GM12878 (cell line): ENCODE data around the gene REEP1. TPM values are rescaled to one million over a fixed set of nuclear protein-coding genes. Genes with fewer than 3 reads are reported as not detected.

Source experiments
- ATAC-seq: fragments of 200-7000 bp; cut with Tn5 transposase; 3 replicates; pipeline ENCODE4 v1.9.1; 2020; ENCODE audit warnings: mild to moderate bottlenecking, moderate library complexity
- BruUV-seq: library from RNA; stranded (reverse); fragments of 400-500 nt; replicated peaks from 2 replicates; lab custom pipeline; 2021; lab: Mats Ljungman, UMichigan
- CTCF ChIA-PET: fragments of 300-600 bp; sonication (Branson Sonifier 250); formaldehyde crosslinking; extraction: SDS; loops from one replicate; lab custom pipeline; 2021; ENCODE audit warnings: inconsistent platforms; lab: Yijun Ruan, JAX
- POLR2A ChIA-PET: fragments of 350-600 bp; formaldehyde crosslinking; extraction: SDS; loops from one replicate; lab custom pipeline; 2021; ENCODE audit warnings: inconsistent platforms; lab: Charles Lee
- RAD21 ChIA-PET: fragments of 300-600 bp; sonication (Branson Sonifier 250); formaldehyde crosslinking; loops from one replicate; lab custom pipeline; 2023; ENCODE audit warnings: antibody characterized with exemption; ENCODE audit not compliant: unreplicated experiment; lab: Charles Lee
- SMC1A ChIA-PET: fragments of 300-600 bp; sonication (Branson Sonifier 250); formaldehyde crosslinking; loops from one replicate; lab custom pipeline; 2023; ENCODE audit not compliant: unreplicated experiment, uncharacterized antibody; lab: Charles Lee
- DNase-seq: peaks from one replicate; pipeline ENCODE4 v3.0.0-alpha.2; 2011; ENCODE audit warnings: low read depth, low spot score
- FAIRE-seq: peaks from 3 replicates; lab custom pipeline; 2011; peaks lifted over from hg19 to GRCh38; lab: Jason Lieb, UNC
- H2AFZ ChIP-seq: 2 replicates; pipeline ENCODE4 v1.6.0; 2011; ENCODE audit warnings: low read depth, low read length, control low read depth; ENCODE audit not compliant: control insufficient read depth
- H3K27ac ChIP-seq: 2 replicates; pipeline ENCODE4 v1.5.1; 2011; ENCODE audit warnings: control low read depth; ENCODE audit not compliant: control insufficient read depth, insufficient read depth
- H3K27me3 ChIP-seq, 2 experiments: replicated peaks in 1 of 2; 2 replicates each; pipeline versions ENCODE4 v1.6.0 to v1.6.1; 2011; ENCODE audit warnings: low read length in 1 of 2; ENCODE audit not compliant: control insufficient read depth in 2 of 2, insufficient read depth in 2 of 2
- H3K36me3 ChIP-seq, 2 experiments: 2 replicates each; pipeline ENCODE4 v1.5.1; 2011; ENCODE audit warnings: low read length in 1 of 2; ENCODE audit not compliant: control insufficient read depth in 2 of 2, insufficient read depth in 2 of 2
- H3K4me1 ChIP-seq: 2 replicates; pipeline ENCODE4 v1.6.1; 2011; ENCODE audit warnings: mild to moderate bottlenecking, low read length, moderate library complexity, mixed read lengths; ENCODE audit not compliant: control insufficient read depth, insufficient read depth
- H3K4me2 ChIP-seq: 2 replicates; pipeline ENCODE4 v1.6.0; 2011; ENCODE audit warnings: control low read depth; ENCODE audit not compliant: control insufficient read depth, insufficient read depth
- H3K4me3 ChIP-seq: fragments of 200-600 bp; sonication (generic); 2 replicates; pipeline ENCODE4 v1.5.1; 2016
- H3K79me2 ChIP-seq: 2 replicates; pipeline ENCODE4 v1.6.0; 2011; ENCODE audit warnings: low read length; ENCODE audit not compliant: control insufficient read depth, insufficient read depth
- H3K9ac ChIP-seq: 2 replicates; pipeline ENCODE4 v1.8.0; 2011; ENCODE audit warnings: low read length, control low read depth, mixed read lengths; ENCODE audit not compliant: control insufficient read depth, insufficient read depth
- H3K9me3 ChIP-seq: replicated peaks from 3 replicates; pipeline ENCODE4 v1.5.1; 2011; ENCODE audit warnings: mild to moderate bottlenecking, low read length; ENCODE audit not compliant: control insufficient read depth, insufficient read depth
- H4K20me1 ChIP-seq: 2 replicates; pipeline ENCODE4 v1.6.0; 2011; ENCODE audit not compliant: control insufficient read depth, insufficient read depth
- ATF7 ChIP-seq: fragments of 450-650 bp; IDR thresholded peaks from 2 replicates; pipeline ENCODE4 v1.6.1; 2016; ENCODE audit warnings: low read depth, mild to moderate bottlenecking
- BCL11A ChIP-seq: IDR thresholded peaks from 2 replicates; pipeline ENCODE4 v1.6.1; 2011; ENCODE audit warnings: low read depth, low read length
- BMI1 ChIP-seq: fragments of 450-650 bp; IDR thresholded peaks from 2 replicates; pipeline ENCODE4 v1.6.1; 2016; ENCODE audit warnings: mild to moderate bottlenecking, moderate library complexity, borderline replicate concordance
- CBX5 ChIP-seq: sonication (generic); IDR thresholded peaks from 2 replicates; pipeline ENCODE4 v1.6.1; 2016; ENCODE audit warnings: low read depth, moderate library complexity, mild to moderate bottlenecking, inconsistent platforms
- EED ChIP-seq: sonication (generic); IDR thresholded peaks from 2 replicates; pipeline ENCODE4 v1.6.1; 2016; ENCODE audit warnings: antibody characterized with exemption, low read depth
- FOS ChIP-seq: IDR thresholded peaks from 3 replicates; pipeline ENCODE4 v1.6.1; 2011; ENCODE audit warnings: borderline replicate concordance; ENCODE audit not compliant: insufficient read length; ENCODE audit errors: extremely low read depth
- KLF5 ChIP-seq: fragments of 450-650 bp; IDR thresholded peaks from 2 replicates; pipeline ENCODE4 v1.6.1; 2014; ENCODE audit warnings: mild to moderate bottlenecking; ENCODE audit not compliant: partially characterized antibody
- MXI1 ChIP-seq: fragments of 150-350 bp; IDR thresholded peaks from 2 replicates; pipeline ENCODE4 v1.6.1; 2011; ENCODE audit warnings: low read depth, mild to moderate bottlenecking, inconsistent platforms, low read length, improper control_type of control experiment
- MYB ChIP-seq: fragments of 150-350 bp; IDR thresholded peaks from 2 replicates; pipeline ENCODE4 v1.6.1; 2014; ENCODE audit warnings: mild to moderate bottlenecking, low read depth, low read length, borderline replicate concordance
- SREBF1 ChIP-seq: IDR thresholded peaks from 2 replicates; pipeline ENCODE4 v1.6.1; 2012; ENCODE audit warnings: mild to moderate bottlenecking, low read length
- ZNF274 ChIP-seq: IDR thresholded peaks from one replicate; pipeline ENCODE4 v1.8.0; 2011; ENCODE audit not compliant: insufficient read length, insufficient read depth
- ZNF384 ChIP-seq: IDR thresholded peaks from 2 replicates; pipeline ENCODE4 v1.6.1; 2012; ENCODE audit warnings: low read depth, mild to moderate bottlenecking, low read length, improper control_type of control experiment, borderline replicate concordance
- in situ Hi-C: fragments of 300-500 bp; cut with MboI; formaldehyde crosslinking; loops from 9 replicates; pipeline ENCODE4 v1.14.3; 2018; ENCODE audit warnings: mixed read lengths
- intact Hi-C: fragments of 100-400 bp; cut with micrococcal nuclease; formaldehyde crosslinking; loops from one replicate; pipeline ENCODE4 v1.14.2; 2022; ENCODE audit not compliant: unreplicated experiment
- polyA plus RNA-seq, 11 experiments: library from polyadenylated mRNA; depleted of rRNA in 4 of 11; unstranded in 6 of 11; stranded (reverse) in 5 of 11; fragments of >200 nt; fragmentation: Nextera tagmentation in 4 of 11; fragmentation: Illumina TruSeq in 1 of 11; extraction: Ambion mirVana in 4 of 11; extraction: Trizol in 1 of 11; gene quantifications; 1 replicate in 1 of 11; 2 replicates in 10 of 11; pipeline versions ENCODE4 v1.2.1 to v1.2.3, GENCODE V29; 2011 to 2016; ENCODE audit warnings: inconsistent platforms in 2 of 11, missing spikeins in 2 of 11, low read depth in 1 of 11
- total RNA-seq, 4 experiments: library from RNA; depleted of rRNA in 3 of 4; stranded (reverse); fragments of >200 nt in 3 of 4; fragmentation: Illumina TruSeq in 1 of 4; extraction: Trizol in 1 of 4; gene quantifications; 2 replicates each; pipeline versions ENCODE4 v1.2.1 to v1.2.3, GENCODE V29; 2013 to 2021
- TF ChIP-seq, protein P1 (sequence below): fragments of 450-650 bp; IDR thresholded peaks from 2 replicates; pipeline ENCODE4 v1.6.1; 2016; ENCODE audit warnings: mild to moderate bottlenecking
- TF ChIP-seq, protein P2 (sequence below): fragments of 450-650 bp; IDR thresholded peaks from 2 replicates; pipeline ENCODE4 v1.6.1; 2018; ENCODE audit warnings: borderline replicate concordance, mild to moderate bottlenecking; ENCODE audit not compliant: partially characterized antibody
- TF ChIP-seq, protein P3 (sequence below): fragments of 450-650 bp; IDR thresholded peaks from 2 replicates; pipeline ENCODE4 v1.6.1; 2017; ENCODE audit warnings: low read depth, mild to moderate bottlenecking, moderate library complexity
- TF ChIP-seq, protein P4 (sequence below): fragments of 450-650 bp; IDR thresholded peaks from 2 replicates; pipeline ENCODE4 v1.6.1; 2016; ENCODE audit warnings: mild to moderate bottlenecking, moderate library complexity, borderline replicate concordance

REEP1 gene
- total and polyA plus RNA-seq, 10 of the 15 experiments (the other 5 are each of a cell fraction or from before 2014, with no cell fraction given): 0.02 to 0.30 (median 0.09) TPM; not detected in 1

DNA sequence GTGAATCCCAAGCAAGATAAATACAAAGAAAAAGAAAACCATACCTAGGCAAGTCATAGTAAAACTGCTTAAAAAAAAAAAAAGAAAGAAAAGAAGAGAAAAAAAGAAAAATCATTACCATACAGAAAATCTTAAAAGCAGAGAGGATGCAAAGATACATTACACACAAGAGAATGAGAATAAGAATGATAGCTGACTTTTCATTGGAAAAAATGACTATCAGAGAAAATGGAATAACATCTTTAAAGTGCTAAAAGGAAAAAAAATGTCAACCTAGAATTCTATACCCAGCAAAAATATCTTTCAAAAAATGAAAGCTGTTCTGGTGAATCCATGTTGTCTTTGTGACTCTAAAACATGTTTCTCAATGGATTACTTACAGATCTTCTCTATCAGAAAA is 66.2 kb downstream of the REEP1 start:
- H3K4me3 ChIP-seq: no peak overlapping the region
- H3K79me2 ChIP-seq: no peaks in the 10 kb centered on the region
- no peaks in the 10 kb centered on the region for H3K36me3 ChIP-seq
- intact Hi-C loops: no loop called here
- no peak overlapping the region for H3K9ac ChIP-seq
- no peak overlapping the region for H2AFZ ChIP-seq
- H3K9me3 ChIP-seq: peaks cover 12% of the 10 kb centered on the region; the same call in 2 of the 3 replicates
- DNase-seq (no peak), FAIRE-seq (no peak), ATAC-seq (no peak)
- ChIA-PET RAD21 (no interaction called here), POLR2A (interaction anchor here (0.7 kb wide), 1 partner anchor 38 kb away, joined by 5 read pairs; no protein-coding TSS in a partner anchor), CTCF (no interaction called here), SMC1A (interaction anchor here (0.6 to 1.1 kb wide), 3 partner anchors 8 to 21 kb away, joined by 3 read pairs; no protein-coding TSS in a partner anchor)
- H3K4me2 ChIP-seq: no peak overlapping the region
- in situ Hi-C loops: no loop called here
- peaks cover 28% of the 10 kb centered on the region for H3K4me1 ChIP-seq
- BruUV-seq: no TSS peak
- no peaks in the 10 kb centered on the region for H3K27me3 ChIP-seq
- H3K27ac ChIP-seq: no peak overlapping the region
- no peaks in the 10 kb centered on the region for H4K20me1 ChIP-seq
- no peak for TF ChIP-seq ZNF384
- TF ChIP-seq BMI1: no peak
- no peak for TF ChIP-seq ZNF274
- TF ChIP-seq FOS: no peak
- TF ChIP-seq MYB: no peak
- TF ChIP-seq MXI1: no peak
- TF ChIP-seq SREBF1: no peak
- TF ChIP-seq, protein P1, sequence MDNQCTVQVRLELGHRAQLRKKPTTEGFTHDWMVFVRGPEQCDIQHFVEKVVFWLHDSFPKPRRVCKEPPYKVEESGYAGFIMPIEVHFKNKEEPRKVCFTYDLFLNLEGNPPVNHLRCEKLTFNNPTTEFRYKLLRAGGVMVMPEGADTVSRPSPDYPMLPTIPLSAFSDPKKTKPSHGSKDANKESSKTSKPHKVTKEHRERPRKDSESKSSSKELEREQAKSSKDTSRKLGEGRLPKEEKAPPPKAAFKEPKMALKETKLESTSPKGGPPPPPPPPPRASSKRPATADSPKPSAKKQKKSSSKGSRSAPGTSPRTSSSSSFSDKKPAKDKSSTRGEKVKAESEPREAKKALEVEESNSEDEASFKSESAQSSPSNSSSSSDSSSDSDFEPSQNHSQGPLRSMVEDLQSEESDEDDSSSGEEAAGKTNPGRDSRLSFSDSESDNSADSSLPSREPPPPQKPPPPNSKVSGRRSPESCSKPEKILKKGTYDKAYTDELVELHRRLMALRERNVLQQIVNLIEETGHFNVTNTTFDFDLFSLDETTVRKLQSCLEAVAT: peak; percentile 49; the same call in 1 of the 2 replicates
- TF ChIP-seq CBX5: peak; percentile 94
- TF ChIP-seq, protein P2, sequence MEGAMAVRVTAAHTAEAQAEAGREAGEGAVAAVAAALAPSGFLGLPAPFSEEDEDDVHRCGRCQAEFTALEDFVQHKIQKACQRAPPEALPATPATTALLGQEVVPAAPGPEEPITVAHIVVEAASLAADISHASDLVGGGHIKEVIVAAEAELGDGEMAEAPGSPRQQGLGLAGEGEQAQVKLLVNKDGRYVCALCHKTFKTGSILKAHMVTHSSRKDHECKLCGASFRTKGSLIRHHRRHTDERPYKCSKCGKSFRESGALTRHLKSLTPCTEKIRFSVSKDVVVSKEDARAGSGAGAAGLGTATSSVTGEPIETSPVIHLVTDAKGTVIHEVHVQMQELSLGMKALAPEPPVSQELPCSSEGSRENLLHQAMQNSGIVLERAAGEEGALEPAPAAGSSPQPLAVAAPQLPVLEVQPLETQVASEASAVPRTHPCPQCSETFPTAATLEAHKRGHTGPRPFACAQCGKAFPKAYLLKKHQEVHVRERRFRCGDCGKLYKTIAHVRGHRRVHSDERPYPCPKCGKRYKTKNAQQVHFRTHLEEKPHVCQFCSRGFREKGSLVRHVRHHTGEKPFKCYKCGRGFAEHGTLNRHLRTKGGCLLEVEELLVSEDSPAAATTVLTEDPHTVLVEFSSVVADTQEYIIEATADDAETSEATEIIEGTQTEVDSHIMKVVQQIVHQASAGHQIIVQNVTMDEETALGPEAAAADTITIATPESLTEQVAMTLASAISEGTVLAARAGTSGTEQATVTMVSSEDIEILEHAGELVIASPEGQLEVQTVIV: no peak
- no peak for TF ChIP-seq BCL11A
- TF ChIP-seq EED: no peak
- 0 out of 2 replicates have a peak, but pooled peaks have one; percentile 12 for TF ChIP-seq ATF7
- TF ChIP-seq, protein P3, sequence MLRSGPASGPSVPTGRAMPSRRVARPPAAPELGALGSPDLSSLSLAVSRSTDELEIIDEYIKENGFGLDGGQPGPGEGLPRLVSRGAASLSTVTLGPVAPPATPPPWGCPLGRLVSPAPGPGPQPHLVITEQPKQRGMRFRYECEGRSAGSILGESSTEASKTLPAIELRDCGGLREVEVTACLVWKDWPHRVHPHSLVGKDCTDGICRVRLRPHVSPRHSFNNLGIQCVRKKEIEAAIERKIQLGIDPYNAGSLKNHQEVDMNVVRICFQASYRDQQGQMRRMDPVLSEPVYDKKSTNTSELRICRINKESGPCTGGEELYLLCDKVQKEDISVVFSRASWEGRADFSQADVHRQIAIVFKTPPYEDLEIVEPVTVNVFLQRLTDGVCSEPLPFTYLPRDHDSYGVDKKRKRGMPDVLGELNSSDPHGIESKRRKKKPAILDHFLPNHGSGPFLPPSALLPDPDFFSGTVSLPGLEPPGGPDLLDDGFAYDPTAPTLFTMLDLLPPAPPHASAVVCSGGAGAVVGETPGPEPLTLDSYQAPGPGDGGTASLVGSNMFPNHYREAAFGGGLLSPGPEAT: peak; percentile 65; the same call in 1 of the 2 replicates
- peak; percentile 82 for TF ChIP-seq KLF5
- TF ChIP-seq, protein P4, sequence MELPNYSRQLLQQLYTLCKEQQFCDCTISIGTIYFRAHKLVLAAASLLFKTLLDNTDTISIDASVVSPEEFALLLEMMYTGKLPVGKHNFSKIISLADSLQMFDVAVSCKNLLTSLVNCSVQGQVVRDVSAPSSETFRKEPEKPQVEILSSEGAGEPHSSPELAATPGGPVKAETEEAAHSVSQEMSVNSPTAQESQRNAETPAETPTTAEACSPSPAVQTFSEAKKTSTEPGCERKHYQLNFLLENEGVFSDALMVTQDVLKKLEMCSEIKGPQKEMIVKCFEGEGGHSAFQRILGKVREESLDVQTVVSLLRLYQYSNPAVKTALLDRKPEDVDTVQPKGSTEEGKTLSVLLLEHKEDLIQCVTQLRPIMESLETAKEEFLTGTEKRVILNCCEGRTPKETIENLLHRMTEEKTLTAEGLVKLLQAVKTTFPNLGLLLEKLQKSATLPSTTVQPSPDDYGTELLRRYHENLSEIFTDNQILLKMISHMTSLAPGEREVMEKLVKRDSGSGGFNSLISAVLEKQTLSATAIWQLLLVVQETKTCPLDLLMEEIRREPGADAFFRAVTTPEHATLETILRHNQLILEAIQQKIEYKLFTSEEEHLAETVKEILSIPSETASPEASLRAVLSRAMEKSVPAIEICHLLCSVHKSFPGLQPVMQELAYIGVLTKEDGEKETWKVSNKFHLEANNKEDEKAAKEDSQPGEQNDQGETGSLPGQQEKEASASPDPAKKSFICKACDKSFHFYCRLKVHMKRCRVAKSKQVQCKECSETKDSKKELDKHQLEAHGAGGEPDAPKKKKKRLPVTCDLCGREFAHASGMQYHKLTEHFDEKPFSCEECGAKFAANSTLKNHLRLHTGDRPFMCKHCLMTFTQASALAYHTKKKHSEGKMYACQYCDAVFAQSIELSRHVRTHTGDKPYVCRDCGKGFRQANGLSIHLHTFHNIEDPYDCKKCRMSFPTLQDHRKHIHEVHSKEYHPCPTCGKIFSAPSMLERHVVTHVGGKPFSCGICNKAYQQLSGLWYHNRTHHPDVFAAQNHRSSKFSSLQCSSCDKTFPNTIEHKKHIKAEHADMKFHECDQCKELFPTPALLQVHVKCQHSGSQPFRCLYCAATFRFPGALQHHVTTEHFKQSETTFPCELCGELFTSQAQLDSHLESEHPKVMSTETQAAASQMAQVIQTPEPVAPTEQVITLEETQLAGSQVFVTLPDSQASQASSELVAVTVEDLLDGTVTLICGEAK: no peak
